Measurements from ENCODE around the gene GGTLC1. TPM values are rescaled to one million over a fixed set of nuclear protein-coding genes. Genes with fewer than 3 reads are reported as not detected.
"Not testable (repeated sequence)": the region's sequence is repeated elsewhere in the genome, so short reads cannot be mapped to it uniquely, and the experiment has no call there.

Gene GGTLC1
- total and polyA plus RNA-seq, 2 of the 8 experiments (the other 6 are each of a cell fraction or from before 2014, with no cell fraction given), result not detected

DNA sequence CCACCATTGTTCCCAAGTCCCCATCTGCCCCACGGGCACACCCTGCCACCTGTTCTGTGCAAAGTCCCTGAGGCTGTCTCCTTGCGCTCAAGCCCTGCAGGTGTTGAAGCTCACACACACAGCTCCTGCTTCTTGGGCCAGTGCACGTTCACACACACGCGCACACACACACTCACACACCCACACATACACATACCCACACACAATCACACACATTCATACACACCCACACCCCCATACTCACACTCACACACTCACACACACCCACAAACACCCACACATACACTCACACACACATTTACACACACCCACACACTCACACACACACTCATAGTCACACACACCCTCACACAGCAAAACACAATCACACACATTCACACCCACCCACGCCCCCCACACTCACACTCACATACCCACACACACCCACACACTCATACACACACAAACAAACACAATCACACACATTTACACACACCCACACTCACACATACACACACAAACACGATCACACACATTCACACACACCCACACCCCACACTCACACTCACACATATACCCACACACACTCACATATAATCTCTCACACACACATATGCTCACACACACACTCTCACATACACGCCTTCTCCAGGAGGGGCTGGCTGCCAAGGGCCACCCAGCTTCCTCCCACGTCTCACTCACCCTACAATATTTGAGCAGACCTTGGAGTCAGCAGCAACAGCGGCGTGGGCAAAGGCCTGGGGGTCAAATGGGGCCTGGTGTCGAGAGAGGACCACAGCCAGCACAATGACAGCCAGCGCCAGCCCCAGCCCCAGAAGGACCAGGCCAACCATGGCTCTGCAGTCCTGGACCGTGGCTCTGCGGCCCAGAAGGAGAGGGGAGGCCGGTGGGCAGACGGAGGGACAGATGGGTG, 8.4 kb downstream of the GGTLC1 start:
- WGBS, 2 experiments (ENCODE audit: extremely low coverage in 1 of 2, insufficient coverage in 1 of 2, insufficient read length in 1 of 2, insufficient replicate concordance in 2 of 2, low coverage in 1 of 2, low lambda C conversion rate in 2 of 2, missing lambda C conversion rate in 1 of 2), result 92% methylated on average over 14 of the region's 17 CpGs; no CpG with 5 or more reads in 1 of the 2 experiments
- H4K8ac ChIP-seq (ENCODE audit: extremely low read depth, insufficient read depth, low read length); H4K20me1 ChIP-seq (replicated peaks in 1 of 2; ENCODE audit: control insufficient read depth in 1 of 2, insufficient read depth in 2 of 2, low read length in 2 of 2); H3K27me3 ChIP-seq (replicated peaks in 1 of 4; ENCODE audit: control insufficient read depth in 3 of 4, extremely low read depth in 1 of 4, insufficient read depth in 3 of 4, low read length in 3 of 4); H3K18ac ChIP-seq (ENCODE audit: extremely low read depth, low read length); H3K14ac ChIP-seq (ENCODE audit: insufficient read length); H3K36me3 ChIP-seq (ENCODE audit: control insufficient read depth in 2 of 4, insufficient read depth in 4 of 4, low read length in 3 of 4); POLR2A ChIA-PET (ENCODE audit: partially characterized antibody); H2BK20ac ChIP-seq (ENCODE audit: low read length); H2BK5ac ChIP-seq (ENCODE audit: low read depth, low read length); H3K23me2 ChIP-seq (ENCODE audit: low read depth, low read length); H2BK15ac ChIP-seq (ENCODE audit: low read length); H3K79me2 ChIP-seq (ENCODE audit: control insufficient read depth in 1 of 2, insufficient read depth in 2 of 2, low read length in 2 of 2); H3K4me1 ChIP-seq (replicated peaks in 1 of 4; ENCODE audit: control insufficient read depth in 3 of 4, insufficient read depth in 4 of 4, low read length in 3 of 4); H3K4ac ChIP-seq (replicated peaks; ENCODE audit: insufficient read length, low read depth, low read length); H3K9me3 ChIP-seq (ENCODE audit: insufficient read depth in 2 of 2, low read depth in 1 of 2, low read length in 1 of 2); H4K5ac ChIP-seq (ENCODE audit: insufficient read length, low read depth, low read length); H3K79me1 ChIP-seq (ENCODE audit: low read depth, low read length); H3K4me3 ChIP-seq (ENCODE audit: extremely low read depth in 1 of 4, insufficient read depth in 2 of 4, low read depth in 3 of 4, low read length in 4 of 4); H3K23ac ChIP-seq (ENCODE audit: insufficient read length); H2BK12ac ChIP-seq (ENCODE audit: low read depth, low read length); H3K27ac ChIP-seq (ENCODE audit: low read depth, low read length); H3K4me2 ChIP-seq (ENCODE audit: insufficient read depth in 1 of 2, low read depth in 2 of 2, low read length in 2 of 2); FAIRE-seq; H4K91ac ChIP-seq (replicated peaks; ENCODE audit: insufficient read length, low read length); H3K9ac ChIP-seq (replicated peaks in 1 of 4; ENCODE audit: extremely low read depth in 1 of 4, low read depth in 3 of 4, low read length in 3 of 4); H2BK120ac ChIP-seq (replicated peaks; ENCODE audit: low read depth, low read length); H2AFZ ChIP-seq (ENCODE audit: low read length): not testable (repeated sequence)
- CTCF ChIA-PET (ENCODE audit: partially characterized antibody), result interaction anchor here (1.7 kb wide), 1 partner anchor 10 kb away, joined by 3 read pairs; no protein-coding TSS in a partner anchor
- peak overlapping the region; percentile 86 for H3K56ac ChIP-seq (replicated peaks; ENCODE audit: insufficient read length, low read depth, low read length)
- peak in 1 of 2 experiments; percentile 28 for DNase-seq (ENCODE audit: low read depth in 1 of 2, low spot score in 2 of 2)
- H2AK5ac ChIP-seq (ENCODE audit: low read depth, low read length), result peak overlapping the region; percentile 82; the same call in 1 of the 2 replicates

All from H1 (cell line).